ENCODE measurements around the gene ELAVL1. TPM values are rescaled to one million over a fixed set of nuclear protein-coding genes. Genes with fewer than 3 reads are reported as not detected.

The ELAVL1 gene
- total and polyA plus RNA-seq, 2 of the 13 experiments (the other 11 are each of a cell fraction or from before 2014, with no cell fraction given): 27.9 to 38.4 TPM

- TF ChIP-seq IRF2 (CRISPR knock-in tag; IDR thresholded peaks at IDR 0.05) (peak; percentile 37; the same call in 1 of the 2 replicates), FOXA3 (CRISPR knock-in tag; IDR thresholded peaks at IDR 0.05) (peak; percentile 29; the same call in 1 of the 2 replicates), TGIF2 (CRISPR knock-in tag; IDR thresholded peaks at IDR 0.05) (peak; percentile 47; the same call in 1 of the 2 replicates), JUND (CRISPR knock-in tag; IDR thresholded peaks at IDR 0.05) (no peak), ZNF335 (CRISPR knock-in tag; IDR thresholded peaks at IDR 0.05) (no peak), MAZ (IDR thresholded peaks at IDR 0.05; ENCODE audit: borderline replicate concordance, low read depth, low read length) (no peak), MAZ (CRISPR knock-in tag; IDR thresholded peaks at IDR 0.05; ENCODE audit: low read depth) (peak; percentile 73), ZFP90 (CRISPR knock-in tag; IDR thresholded peaks at IDR 0.05; ENCODE audit: borderline replicate concordance) (peak; percentile 45; the same call in 1 of the 2 replicates), HOXA9 (CRISPR knock-in tag; IDR thresholded peaks at IDR 0.05; ENCODE audit: borderline replicate concordance) (peak; percentile 87), ZNF383 (CRISPR knock-in tag; IDR thresholded peaks at IDR 0.05; ENCODE audit: borderline replicate concordance) (no peak), MBD4 (IDR thresholded peaks at IDR 0.05; ENCODE audit: borderline replicate concordance, low read length) (no peak), GZF1 (CRISPR knock-in tag; IDR thresholded peaks at IDR 0.05) (no peak), SAP130 (CRISPR knock-in tag; IDR thresholded peaks at IDR 0.05; ENCODE audit: low read depth) (peak; percentile 73), ETV6 (CRISPR knock-in tag; conservative IDR thresholded peaks at IDR 0.05) (peak; percentile 69; the same call in 1 of the 2 replicates), ZNF530 (CRISPR knock-in tag; IDR thresholded peaks at IDR 0.05; ENCODE audit: low read depth) (no peak), JDP2 (CRISPR knock-in tag; IDR thresholded peaks at IDR 0.05; ENCODE audit: borderline replicate concordance) (no peak; the same call in 1 of the 2 replicates), ZNF557 (CRISPR knock-in tag; IDR thresholded peaks at IDR 0.05) (peak; percentile 86; the same call in 1 of the 2 replicates), CBX1 (IDR thresholded peaks at IDR 0.05; ENCODE audit: low read depth) (peak; percentile 71), KIAA2018 (CRISPR knock-in tag; IDR thresholded peaks at IDR 0.05; ENCODE audit: borderline replicate concordance) (no peak), ZNF468 (CRISPR knock-in tag; IDR thresholded peaks at IDR 0.05) (peak; percentile 78; the same call in 1 of the 2 replicates)
Observed at GRCh38 chr19:7925171-7925851, 80.1 kb downstream of the ELAVL1 start (continued).
